Kidney epithelial cell (primary cell): ENCODE results near the gene LDLRAD2. TPM values are rescaled to one million over a fixed set of nuclear protein-coding genes. Genes with fewer than 3 reads are reported as not detected.
"Not testable (repeated sequence)": the region's sequence is repeated elsewhere in the genome, so short reads cannot be mapped to it uniquely, and the experiment has no call there.

Experiments
- DNase-seq: peaks from one replicate; pipeline ENCODE4 v3.0.0-alpha.2; 2010; ENCODE audit warnings: low read depth
- H3K27me3 ChIP-seq: 2 replicates; pipeline ENCODE4 v1.6.0; 2011; ENCODE audit warnings: low read length; ENCODE audit not compliant: control insufficient read depth, insufficient read depth
- H3K36me3 ChIP-seq: 2 replicates; pipeline ENCODE4 v1.5.1; 2011; ENCODE audit warnings: low read length; ENCODE audit not compliant: control insufficient read depth, insufficient read depth
- H3K4me3 ChIP-seq: 2 replicates; pipeline ENCODE4 v1.5.1; 2011; ENCODE audit warnings: low read depth, mild to moderate bottlenecking, control low read depth, low read length
- total RNA-seq: library from RNA; depleted of rRNA; stranded (reverse); fragments of >200 nt; gene quantifications from 2 replicates; pipeline ENCODE4 v1.2.3, GENCODE V29; 2015
- TF ChIP-seq, protein P1 (sequence below): IDR thresholded peaks from 2 replicates; pipeline ENCODE4 v1.5.1; 2011; ENCODE audit warnings: mild to moderate bottlenecking, moderate library complexity, low read length, control low read depth, inconsistent platforms; ENCODE audit not compliant: insufficient read depth, poor library complexity, severe bottlenecking

Gene LDLRAD2
- total RNA-seq, 1 donor from 2014 or later: not detected

DNA sequence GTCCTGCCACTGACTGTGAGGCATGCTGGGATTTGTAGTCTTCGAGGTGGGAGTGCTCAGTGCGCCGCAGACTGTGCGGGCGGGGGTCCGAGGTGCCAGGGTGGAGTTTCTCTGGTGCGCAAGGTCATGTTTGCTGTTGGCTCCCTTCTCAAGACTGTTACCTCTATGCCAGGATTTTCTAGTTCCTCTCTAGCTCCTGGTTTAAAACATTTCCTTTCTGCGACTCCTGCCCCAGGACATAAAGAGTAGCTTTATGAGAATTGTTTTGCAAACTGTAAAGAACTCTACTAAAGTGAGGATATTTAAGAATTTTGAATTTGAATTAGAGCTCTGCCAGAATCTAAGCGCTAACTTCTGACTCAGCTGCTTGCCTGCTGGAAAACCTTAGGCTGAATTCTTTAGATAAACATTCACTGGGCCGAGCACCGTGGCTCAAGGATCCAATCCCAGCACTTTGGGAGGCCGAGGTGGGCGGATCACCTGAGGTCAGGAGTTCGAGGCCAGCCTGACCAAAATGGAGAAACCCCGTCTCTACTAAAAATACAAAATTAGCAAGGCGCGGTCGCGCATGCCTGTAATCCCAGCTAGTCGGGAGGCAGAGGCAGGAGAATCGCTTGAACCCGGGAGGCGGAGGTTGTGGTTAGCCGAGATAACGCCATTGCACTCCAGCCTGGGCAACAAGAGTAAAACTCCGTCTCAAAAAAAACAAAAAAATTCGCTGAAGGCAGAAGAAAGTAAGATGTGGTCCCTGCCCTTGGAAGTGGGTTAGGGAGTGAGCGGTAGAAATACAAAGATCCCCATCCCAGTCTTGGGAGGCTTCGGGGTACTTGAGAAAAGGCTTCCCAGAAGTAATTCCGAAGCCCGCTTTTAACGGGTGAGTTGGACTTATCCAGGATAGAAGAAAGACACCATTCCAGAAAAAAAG, 28.1 kb upstream of the LDLRAD2 start:
- TF ChIP-seq, protein P1, sequence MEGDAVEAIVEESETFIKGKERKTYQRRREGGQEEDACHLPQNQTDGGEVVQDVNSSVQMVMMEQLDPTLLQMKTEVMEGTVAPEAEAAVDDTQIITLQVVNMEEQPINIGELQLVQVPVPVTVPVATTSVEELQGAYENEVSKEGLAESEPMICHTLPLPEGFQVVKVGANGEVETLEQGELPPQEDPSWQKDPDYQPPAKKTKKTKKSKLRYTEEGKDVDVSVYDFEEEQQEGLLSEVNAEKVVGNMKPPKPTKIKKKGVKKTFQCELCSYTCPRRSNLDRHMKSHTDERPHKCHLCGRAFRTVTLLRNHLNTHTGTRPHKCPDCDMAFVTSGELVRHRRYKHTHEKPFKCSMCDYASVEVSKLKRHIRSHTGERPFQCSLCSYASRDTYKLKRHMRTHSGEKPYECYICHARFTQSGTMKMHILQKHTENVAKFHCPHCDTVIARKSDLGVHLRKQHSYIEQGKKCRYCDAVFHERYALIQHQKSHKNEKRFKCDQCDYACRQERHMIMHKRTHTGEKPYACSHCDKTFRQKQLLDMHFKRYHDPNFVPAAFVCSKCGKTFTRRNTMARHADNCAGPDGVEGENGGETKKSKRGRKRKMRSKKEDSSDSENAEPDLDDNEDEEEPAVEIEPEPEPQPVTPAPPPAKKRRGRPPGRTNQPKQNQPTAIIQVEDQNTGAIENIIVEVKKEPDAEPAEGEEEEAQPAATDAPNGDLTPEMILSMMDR: no peak
- no peaks in the 10 kb centered on the region for H3K27me3 ChIP-seq
- DNase-seq: peak; percentile 91

DNA sequence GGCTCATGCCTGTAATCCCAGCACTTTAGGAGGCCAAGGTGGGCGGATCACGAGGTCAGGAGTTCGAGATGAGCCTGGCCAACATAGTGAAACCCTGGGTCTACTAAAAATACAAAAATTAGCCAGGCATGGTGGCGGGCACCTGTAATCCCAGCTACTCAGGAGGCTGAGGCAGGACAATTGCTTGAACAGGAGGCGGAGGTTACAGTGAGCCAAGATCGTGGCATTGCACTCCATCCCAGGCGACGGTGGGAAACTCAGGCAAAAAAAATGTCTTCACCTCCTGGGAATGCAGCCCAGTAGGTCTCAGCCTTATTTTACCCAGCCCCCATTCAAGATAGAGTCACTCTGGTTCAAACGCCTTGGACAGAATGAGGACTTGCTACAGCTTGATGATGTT, 26.3 kb upstream of the LDLRAD2 start:
- not testable (repeated sequence) for DNase-seq, H3K27me3 ChIP-seq, H3K4me3 ChIP-seq, H3K36me3 ChIP-seq

More for the DNA sequence above, 28.1 kb upstream of the LDLRAD2 start:
- Histone ChIP-seq H3K36me3 (no peaks in the 10 kb centered on the region), H3K4me3 (peak overlapping the region; percentile 89)

DNA sequence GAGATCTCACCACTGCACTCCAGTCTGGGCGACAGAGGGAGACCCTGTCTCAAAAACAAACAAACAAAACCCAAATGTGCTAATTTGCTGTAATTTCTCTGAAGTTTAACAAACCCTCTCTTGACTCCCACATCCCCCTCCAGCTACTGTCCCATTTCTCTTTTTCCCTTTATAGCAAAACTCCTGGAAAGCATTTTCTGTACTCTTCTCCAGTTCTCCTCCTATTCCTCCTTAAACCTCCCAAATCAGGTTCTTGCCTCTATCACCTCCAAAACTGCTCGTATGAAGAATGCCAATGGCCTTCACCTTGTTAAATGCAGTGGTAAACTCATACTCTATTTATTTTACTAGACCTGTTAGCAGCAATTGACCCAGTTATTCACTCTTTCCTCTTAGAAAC, 25.4 kb upstream of the LDLRAD2 start:
- Histone ChIP-seq H3K36me3 (no peaks in the 10 kb centered on the region), H3K27me3 (no peaks in the 10 kb centered on the region), H3K4me3 (no peak overlapping the region)
- TF ChIP-seq, protein P1: no peak
- no peak for DNase-seq

DNA sequence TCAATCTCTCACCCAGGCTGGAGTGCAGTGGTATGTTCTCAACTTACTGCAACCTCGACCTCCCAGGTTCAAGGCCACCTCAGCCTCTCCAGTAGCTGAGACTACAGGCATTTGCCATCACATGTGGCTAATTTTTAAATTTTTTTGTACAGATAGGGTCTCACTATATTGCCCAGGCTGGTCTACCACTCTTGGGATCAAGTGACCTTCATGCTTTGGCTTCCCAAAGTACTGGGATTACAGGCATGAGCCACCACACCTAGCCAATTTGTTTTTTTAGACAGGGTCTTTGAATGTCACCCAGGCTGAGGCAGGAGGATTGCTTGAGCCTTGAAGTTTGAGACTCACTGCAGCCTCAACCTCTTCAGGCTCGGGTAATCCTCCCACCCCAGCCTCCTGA, 19.0 kb upstream of the LDLRAD2 start:
- TF ChIP-seq, protein P1: no peak
- Histone ChIP-seq H3K27me3 (no peaks in the 10 kb centered on the region), H3K4me3 (no peak overlapping the region), H3K36me3 (no peaks in the 10 kb centered on the region)
- DNase-seq: no peak

DNA sequence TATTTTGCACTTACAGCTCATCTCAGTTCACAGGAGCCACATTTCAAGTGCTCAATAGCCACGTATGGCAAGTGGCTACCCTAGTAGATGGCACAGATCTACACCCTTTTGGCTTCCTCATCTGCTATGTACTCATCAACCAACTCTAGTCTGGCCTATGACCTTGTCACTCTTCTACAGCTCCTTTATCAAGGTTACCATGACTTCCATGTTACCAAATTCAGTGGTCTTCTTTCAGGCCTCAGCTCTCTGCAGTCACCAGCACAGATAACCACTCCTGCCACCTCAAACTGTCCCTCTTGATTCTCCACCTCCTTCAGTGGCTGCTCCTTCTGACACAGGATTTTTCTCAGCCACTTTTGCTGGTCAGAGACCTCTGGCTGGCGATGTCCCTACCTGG, 17.4 kb upstream of the LDLRAD2 start:
- no peak for DNase-seq
- no peaks in the 10 kb centered on the region for H3K27me3 ChIP-seq
- TF ChIP-seq, protein P1: no peak
- H3K4me3 ChIP-seq: no peak overlapping the region
- no peaks in the 10 kb centered on the region for H3K36me3 ChIP-seq

DNA sequence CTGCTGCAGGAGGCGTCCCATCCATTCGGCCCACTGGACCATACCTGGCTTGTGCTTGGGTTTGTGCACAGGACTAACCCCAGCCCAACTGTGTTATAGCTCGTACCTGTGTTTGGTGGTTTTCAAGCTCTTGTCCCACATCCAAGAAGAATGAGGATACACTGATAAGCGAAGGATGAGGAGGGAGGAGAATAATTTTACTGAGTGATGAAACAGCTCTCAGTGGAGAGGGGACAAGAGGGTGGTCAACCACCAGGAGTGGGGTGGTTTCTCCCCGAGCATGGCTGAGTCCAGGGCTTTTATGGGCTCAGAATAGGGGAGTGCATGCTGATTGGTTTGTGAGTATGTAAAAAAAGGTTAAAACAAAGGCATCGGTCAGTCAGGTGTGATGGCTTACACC, 17.0 kb upstream of the LDLRAD2 start:
- Histone ChIP-seq H3K36me3 (no peaks in the 10 kb centered on the region), H3K27me3 (no peaks in the 10 kb centered on the region), H3K4me3 (no peak overlapping the region)
- TF ChIP-seq, protein P1: no peak
- DNase-seq: no peak
